ENCODE measurements around the gene B4GALT5.

The B4GALT5 gene

GRCh38 chr20:49602345-49603208 is 111.1 kb downstream of the B4GALT5 start:
- DNase-seq: no peak

DNA sequence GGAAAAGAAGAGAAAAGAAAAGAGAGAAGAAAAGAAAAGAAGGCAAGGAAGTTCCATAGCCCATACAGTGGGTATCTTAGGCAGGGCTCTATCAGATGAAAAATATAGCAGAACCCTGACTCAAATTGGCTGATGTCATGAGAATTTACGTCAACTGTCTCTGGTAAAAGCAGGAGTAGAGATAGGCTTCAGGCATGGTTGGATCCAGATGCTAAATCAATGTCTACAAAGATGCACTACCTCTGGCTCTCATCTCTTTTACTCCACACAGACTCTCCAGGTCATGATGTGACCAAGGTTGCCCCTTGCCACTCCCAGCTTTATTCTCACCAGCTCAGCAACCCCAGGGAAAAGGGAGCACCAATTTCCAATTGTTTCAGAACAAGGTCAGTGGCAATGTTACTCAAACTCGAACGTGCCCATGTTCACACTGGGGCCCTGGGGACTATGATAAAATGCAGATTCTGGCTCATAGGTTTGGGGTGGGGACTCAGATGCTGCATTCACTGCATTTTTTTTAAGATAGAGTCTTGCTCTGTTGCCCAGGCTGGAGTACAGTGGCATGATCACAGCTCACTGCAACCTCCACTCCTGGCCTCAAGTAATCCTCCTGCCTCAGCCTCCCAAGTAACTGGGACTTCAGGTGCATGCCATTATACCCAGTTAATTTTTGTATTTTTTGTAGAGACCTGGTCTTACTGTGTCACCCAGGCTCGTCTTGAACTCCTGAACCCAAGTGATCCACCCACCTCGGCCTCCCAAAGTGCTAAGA is 112.3 kb downstream of the B4GALT5 start:
- DNase-seq: no peak

DNA sequence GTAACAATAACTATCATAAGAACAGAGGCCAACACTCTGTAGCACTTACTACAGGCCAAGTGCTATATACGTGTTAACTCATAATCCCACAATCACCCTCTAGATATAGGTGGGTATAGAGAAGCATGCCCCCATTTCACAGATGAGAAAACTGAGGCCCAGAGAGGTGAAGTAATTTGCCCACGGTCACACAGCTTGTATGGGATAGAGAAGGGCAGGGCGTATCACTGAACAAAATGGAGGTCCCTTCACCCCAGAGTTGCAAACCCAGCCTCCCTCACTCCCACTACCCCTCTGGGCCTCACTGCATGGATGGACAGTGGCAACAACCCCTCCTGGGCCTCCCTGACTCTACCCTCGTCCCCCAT is 113.9 kb downstream of the B4GALT5 start:
- no peak for DNase-seq

GRCh38 chr20:49597825-49598395 is 115.8 kb downstream of the B4GALT5 start:
- no peak for DNase-seq

- DNase-seq: no peak
Observed at GRCh38 chr20:49595811-49596561, 117.7 kb downstream of the B4GALT5 start.

GRCh38 chr20:49595346-49595745 is 118.3 kb downstream of the B4GALT5 start:
- DNase-seq: no peak

- DNase-seq: no peak
Observed at GRCh38 chr20:49594931-49595315, 118.8 kb downstream of the B4GALT5 start.

DNA sequence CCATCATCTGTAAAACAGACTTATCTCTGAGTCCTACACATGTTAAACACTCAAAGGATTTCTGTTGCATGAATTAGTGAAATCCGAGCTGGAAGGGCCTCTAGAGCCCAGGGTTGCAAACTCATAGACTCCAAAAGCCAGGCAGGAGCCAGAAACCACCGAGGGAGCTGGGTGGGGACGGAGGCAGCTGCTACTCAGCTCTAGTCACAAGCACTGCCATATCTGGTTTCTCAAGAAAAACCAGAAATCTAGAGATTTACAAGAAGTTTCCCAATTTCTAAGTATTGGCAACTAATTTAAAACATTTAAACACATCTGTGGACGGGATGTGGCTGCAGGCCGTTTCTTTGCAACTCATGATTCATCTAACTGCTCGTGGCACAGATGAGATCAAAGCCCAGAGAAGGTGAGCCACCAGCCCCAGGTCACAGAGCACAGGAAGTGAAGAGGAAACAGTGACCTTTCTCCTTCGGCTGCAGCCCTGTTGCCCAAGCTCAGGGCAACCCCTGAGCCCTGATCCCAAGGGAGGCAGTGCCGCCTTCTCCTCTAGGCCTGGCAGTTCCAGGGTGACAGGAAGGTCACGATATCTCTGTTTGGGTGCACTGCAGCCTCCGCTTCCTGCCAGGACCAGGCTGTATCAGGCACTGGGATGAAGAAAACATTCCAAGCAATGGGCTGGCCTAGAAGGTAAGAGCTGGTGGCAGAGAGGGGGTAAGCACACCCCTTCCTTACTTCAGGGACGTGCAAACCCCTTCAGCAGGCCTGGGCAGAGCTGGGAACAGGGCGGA is 119.3 kb downstream of the B4GALT5 start:
- DNase-seq: no peak

- DNase-seq: no peak
Observed at GRCh38 chr20:49593466-49594142, 120.1 kb downstream of the B4GALT5 start.

- no peak for DNase-seq
Observed at GRCh38 chr20:49592120-49592519, 121.6 kb downstream of the B4GALT5 start.

- no peak for DNase-seq
Observed at GRCh38 chr20:49591217-49591865, 122.3 kb downstream of the B4GALT5 start.

GRCh38 chr20:49590163-49591017 is 123.3 kb downstream of the B4GALT5 start:
- DNase-seq: no peak

DNA sequence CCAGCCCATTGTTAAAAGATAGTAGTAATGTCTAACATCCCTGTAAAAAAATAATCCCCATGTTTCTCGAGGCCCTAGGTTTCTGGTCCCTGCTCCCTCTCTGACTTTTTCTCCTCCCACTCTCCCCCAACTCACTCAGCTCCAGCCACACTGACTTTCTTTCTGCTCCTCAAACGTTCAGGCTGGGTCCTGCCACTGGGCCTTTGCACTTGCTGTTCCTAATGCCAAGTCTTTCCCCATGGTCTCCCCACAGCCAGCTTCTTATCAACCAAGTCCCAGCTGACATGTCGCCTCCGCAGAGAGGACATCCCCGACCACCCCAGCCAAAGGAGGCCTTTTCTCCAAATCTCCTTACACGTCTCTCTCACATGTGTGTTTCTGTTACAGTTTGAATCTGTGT is 123.9 kb downstream of the B4GALT5 start:
- DNase-seq: no peak

DNA sequence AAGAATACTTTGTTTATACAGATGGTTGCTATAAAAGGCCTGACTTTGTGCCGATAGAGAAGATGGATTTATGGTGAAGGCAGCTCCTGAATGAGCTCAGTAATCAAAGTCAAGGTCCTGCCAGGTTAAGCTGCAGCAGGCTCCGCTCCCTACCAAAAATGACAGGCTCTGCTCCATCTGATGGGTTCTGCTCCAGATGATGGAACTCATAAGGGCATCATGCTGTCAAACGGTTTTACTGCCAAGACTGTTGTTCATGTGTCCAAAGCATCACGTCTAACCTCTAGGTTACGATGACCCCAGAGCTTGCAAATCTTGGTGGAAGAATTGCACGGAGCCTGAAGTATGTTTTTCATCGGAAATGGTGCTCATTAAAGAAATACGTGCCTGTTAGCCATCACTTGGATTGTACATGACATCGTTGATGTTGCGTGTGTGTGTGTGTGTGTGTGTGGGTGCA is 126.5 kb downstream of the B4GALT5 start:
- no peak for DNase-seq

DNA sequence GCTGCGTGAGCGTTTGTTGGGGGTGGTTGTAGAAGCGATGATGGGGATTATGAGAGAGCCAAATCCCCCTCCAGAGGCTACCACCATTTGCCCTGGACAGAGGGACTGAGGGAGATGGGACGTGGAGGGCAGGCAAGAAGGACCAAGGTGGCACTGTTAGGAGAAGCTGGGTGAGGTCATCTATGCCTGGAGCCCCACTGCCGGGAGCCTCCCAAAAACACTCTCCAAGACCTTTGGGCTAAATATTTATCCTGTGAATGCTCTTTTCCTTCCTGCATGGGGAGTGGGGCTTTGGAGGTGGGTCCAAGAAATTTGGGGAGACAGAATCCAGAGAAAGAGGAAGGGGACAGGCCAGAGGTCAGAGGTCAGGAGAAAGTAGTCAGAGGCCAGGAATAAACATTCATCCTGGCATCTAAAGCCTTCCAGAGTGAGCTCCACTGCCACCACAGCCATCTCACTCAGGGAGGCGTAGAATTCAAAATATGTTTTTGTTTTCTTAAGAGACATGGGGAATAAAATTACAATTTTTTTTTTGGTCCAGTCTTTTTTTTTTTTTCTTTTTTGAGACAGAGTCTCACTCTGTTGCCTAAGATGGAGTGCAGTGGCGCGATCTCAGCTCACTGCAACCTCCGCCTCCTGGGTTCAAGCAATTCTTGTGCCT is 128.0 kb downstream of the B4GALT5 start:
- no peak for DNase-seq

DNA sequence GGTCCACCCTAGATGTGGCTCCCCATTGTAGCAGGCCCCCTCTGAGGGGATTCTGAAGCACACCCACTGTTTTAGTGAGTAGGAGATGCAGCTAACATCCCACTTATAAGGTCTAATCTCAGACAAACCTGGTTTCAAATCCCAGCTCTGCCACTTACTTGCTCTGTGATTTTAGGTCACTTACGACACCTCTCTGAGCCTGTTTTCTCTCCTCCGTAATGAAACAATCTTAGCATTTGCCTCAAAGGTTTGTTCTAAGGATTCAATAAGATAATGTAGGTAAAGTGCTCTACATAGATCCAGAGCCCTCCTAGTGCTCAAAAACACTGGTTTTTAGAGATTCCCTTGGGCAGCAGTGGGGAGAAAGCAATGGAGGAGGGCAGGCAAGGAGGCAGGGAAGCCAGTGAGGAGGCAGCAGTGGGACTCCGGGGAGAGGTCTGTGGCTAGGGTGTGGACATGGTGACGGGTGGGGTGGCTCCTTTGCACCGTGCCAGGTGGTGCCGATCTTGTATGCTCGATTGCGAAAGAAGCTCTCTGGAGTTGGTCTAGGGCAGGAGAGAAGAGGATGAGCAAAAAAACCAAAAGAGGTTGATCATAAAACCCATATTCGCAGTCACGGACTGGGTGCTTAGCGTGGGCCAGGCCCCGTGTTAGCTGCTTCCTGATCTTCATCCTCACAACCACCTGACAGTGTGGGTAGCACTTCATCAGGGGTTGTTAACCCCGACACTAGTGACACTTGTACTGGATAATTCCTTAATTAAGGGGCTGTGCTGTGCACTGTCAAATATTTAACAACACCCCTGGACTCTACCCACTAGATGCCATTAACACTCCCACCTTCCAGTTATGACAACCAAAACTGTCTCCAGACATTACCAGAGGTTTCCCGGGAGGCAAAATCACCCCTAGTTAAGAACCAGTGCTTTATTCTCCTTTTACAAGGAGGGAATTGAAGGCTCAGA is 129.0 kb downstream of the B4GALT5 start:
- no peak for DNase-seq

DNA sequence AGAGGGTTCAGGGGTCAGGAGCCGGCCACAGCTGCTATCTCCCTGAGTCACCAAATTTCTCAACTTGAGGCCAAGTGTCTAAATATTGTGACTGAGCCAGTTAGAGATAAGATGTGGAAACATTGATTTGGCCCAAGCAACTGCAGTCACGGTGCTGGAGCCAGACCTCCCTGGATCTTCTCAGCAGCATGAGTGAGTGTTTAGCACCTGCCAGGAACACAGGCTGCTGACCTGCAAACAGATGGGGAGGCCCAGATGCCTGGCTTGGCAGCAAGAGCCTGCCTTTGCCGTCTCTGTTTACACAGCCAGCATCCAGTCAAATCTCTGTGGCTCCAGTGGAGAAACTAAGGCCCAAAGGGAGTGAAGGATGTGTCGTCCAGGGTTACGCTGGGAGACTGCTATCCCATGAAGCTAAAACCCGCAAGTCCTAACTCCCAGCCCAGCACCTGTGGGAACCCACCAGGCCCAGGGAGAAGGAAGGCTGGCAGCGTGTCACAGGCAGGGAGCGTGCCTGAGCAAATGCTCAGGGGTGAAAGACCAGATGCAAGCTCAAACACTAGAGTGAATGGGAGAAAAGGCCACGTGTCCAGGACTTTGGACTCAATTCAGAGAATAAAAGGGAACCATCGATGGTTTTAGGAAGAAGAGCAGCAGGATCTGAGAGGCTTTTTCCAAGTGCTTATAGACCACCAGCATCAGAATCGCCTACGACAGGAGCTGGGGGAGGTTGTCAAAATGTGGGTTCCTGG is 129.8 kb downstream of the B4GALT5 start:
- peak; percentile 75 for DNase-seq

GRCh38 chr20:49583343-49583668 is 130.4 kb downstream of the B4GALT5 start:
- DNase-seq: no peak
